Measurements from ENCODE around the gene PDCD2L.
"Not testable (repeated sequence)": the region's sequence is repeated elsewhere in the genome, so short reads cannot be mapped to it uniquely, and the experiment has no call there.

The PDCD2L gene

DNA sequence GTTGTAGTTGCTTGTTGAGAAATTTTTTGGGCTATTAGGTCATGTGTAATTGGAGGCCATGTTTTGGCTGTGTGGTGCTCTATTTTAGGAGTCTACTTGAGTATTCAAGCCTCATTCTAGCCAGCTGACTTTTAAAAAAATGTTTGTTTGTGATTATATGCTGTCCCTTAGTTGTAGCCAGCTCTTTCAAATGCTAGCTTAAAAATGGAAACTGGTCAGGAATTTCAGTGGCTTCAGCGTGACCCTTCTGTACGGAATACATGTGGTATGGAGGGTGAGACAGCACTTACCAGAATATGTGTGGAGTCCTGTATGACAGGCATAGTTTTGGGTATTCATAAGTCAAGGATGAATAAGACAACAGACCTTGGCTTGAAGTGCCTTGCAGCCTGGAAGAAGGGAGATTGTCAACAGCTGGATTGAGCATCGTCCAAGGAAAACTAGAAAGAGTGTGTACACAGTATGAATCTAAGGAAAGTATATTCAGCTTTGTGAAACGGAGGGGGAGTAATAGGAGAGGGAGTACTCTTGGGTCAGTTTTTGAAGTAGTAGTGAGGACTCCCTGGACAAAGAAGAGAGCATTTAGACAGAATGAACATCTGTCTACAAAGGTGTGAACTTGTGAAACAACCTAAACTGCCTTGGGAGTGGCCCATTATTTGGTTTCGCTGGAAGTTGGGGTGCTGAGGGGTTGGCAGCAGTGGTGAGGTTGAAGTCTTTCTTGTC, 57.3 kb downstream of the PDCD2L start:
- Histone ChIP-seq H3K79me2 (ENCODE audit: insufficient read depth, low read length) (peaks cover 47% of the 10 kb centered on the region), H4K20me1 (ENCODE audit: low read depth, low read length) (peaks cover 3% of the 10 kb centered on the region; the same call in 1 of the 2 replicates), H3K27me3 (ENCODE audit: low read length) (no peaks in the 10 kb centered on the region), H3K36me3 (ENCODE audit: low read length) (peaks cover 53% of the 10 kb centered on the region), H3K9me3 (ENCODE audit: insufficient read depth, low read length) (no peaks in the 10 kb centered on the region), H3K9me2 (replicated peaks; ENCODE audit: insufficient read depth, low read length) (no peaks in the 10 kb centered on the region), H3K4me2 (ENCODE audit: low read depth, low read length, poor library complexity, severe bottlenecking) (no peak overlapping the region), H3K27ac (ENCODE audit: low read depth, low read length) (no peak overlapping the region), H3K9ac (ENCODE audit: low read length) (no peak overlapping the region), H2AFZ (ENCODE audit: low read depth, low read length, severe bottlenecking) (no peak overlapping the region), H3K4me3 (ENCODE audit: insufficient read depth, low read length, poor library complexity, severe bottlenecking) (no peak overlapping the region), H3F3A (ENCODE audit: insufficient read depth) (no peaks in the 10 kb centered on the region)
- TF ChIP-seq, protein P1, sequence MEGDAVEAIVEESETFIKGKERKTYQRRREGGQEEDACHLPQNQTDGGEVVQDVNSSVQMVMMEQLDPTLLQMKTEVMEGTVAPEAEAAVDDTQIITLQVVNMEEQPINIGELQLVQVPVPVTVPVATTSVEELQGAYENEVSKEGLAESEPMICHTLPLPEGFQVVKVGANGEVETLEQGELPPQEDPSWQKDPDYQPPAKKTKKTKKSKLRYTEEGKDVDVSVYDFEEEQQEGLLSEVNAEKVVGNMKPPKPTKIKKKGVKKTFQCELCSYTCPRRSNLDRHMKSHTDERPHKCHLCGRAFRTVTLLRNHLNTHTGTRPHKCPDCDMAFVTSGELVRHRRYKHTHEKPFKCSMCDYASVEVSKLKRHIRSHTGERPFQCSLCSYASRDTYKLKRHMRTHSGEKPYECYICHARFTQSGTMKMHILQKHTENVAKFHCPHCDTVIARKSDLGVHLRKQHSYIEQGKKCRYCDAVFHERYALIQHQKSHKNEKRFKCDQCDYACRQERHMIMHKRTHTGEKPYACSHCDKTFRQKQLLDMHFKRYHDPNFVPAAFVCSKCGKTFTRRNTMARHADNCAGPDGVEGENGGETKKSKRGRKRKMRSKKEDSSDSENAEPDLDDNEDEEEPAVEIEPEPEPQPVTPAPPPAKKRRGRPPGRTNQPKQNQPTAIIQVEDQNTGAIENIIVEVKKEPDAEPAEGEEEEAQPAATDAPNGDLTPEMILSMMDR (IDR thresholded peaks at IDR 0.05; ENCODE audit: insufficient read depth, low read length, poor library complexity, severe bottlenecking) = no peak
- TF ChIP-seq EZH2phosphoT487 (conservative IDR thresholded peaks at IDR 0.05; ENCODE audit: low read length) = no peak

DNA sequence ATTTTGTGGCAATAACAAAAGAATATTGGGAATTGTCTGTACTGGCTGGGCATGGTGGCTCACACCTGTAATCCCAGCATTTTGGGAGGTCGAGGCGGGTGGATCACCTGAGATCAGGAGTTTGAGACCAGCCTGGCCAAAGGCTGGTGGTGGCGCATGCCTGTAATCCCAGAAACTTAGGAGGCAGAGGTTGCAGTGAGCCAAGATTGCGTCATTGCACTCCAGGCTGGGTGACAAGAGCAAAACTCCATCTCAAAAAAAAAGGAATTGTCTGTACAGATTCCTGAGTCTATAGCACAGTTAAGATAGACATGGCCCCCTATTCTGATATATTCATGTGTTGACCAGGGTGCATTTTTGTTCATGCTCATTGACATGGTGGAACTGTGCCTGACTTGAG, 60.6 kb downstream of the PDCD2L start:
- not testable (repeated sequence) for H3K9ac ChIP-seq (ENCODE audit: low read length); H3K4me3 ChIP-seq (ENCODE audit: insufficient read depth, low read length, poor library complexity, severe bottlenecking); H3K9me3 ChIP-seq (ENCODE audit: insufficient read depth, low read length); H3K9me2 ChIP-seq (replicated peaks; ENCODE audit: insufficient read depth, low read length); H3K4me2 ChIP-seq (ENCODE audit: low read depth, low read length, poor library complexity, severe bottlenecking); H3F3A ChIP-seq (ENCODE audit: insufficient read depth); H4K20me1 ChIP-seq (ENCODE audit: low read depth, low read length); H3K27ac ChIP-seq (ENCODE audit: low read depth, low read length); H3K27me3 ChIP-seq (ENCODE audit: low read length); H2AFZ ChIP-seq (ENCODE audit: low read depth, low read length, severe bottlenecking)
- Histone ChIP-seq H3K36me3 (ENCODE audit: low read length) (peaks cover 51% of the 10 kb centered on the region), H3K79me2 (ENCODE audit: insufficient read depth, low read length) (peaks cover 33% of the 10 kb centered on the region)

DNA sequence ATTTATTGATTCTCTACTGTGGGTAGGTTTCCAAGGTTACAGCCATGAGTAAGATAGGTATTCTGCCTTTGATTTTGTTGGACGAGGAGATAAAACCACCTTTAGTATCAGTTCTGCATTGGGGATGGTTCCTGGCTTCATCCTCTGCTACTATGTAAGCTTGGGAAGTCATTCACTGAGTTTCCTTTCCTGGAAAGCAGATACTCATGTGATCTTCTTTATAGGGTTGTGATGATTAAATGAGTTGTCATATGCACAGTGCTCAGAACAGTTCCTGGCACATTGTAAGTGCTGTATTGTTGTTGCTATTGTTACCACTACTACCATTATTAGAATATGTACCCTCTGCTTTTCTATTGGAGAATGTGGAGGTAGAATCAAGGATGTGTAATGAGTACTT, 64.2 kb downstream of the PDCD2L start:
- no peak for TF ChIP-seq EZH2phosphoT487 (conservative IDR thresholded peaks at IDR 0.05; ENCODE audit: low read length)
- TF ChIP-seq, protein P1 (IDR thresholded peaks at IDR 0.05; ENCODE audit: insufficient read depth, low read length, poor library complexity, severe bottlenecking) = no peak
- peaks cover 37% of the 10 kb centered on the region; the same call in 1 of the 2 replicates for H3K36me3 ChIP-seq (ENCODE audit: low read length)

DNA sequence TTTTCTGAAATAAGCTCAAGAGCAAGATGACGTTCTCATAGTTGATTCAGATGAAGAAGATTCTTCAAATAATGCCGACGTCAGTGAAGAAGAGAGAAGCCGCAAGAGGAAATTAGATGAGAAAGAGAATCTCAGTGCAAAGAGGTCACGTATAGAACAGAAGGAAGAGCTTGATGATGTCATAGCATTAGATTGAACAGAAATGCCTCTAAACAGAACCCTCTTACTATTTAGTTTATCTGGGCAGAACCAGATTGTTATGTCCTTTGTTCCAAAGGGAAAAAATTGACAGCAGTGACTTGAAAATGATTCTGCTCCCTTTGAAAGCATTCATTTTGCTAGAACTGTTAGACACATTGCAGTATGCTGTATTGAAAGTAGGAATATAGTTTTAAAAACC, 64.8 kb downstream of the PDCD2L start:
- not testable (repeated sequence) for H4K20me1 ChIP-seq (ENCODE audit: low read depth, low read length); H3K4me2 ChIP-seq (ENCODE audit: low read depth, low read length, poor library complexity, severe bottlenecking); H3K27ac ChIP-seq (ENCODE audit: low read depth, low read length); H3K9me3 ChIP-seq (ENCODE audit: insufficient read depth, low read length); H3K4me3 ChIP-seq (ENCODE audit: insufficient read depth, low read length, poor library complexity, severe bottlenecking); H3K27me3 ChIP-seq (ENCODE audit: low read length); H3K9ac ChIP-seq (ENCODE audit: low read length); H3F3A ChIP-seq (ENCODE audit: insufficient read depth); H3K9me2 ChIP-seq (replicated peaks; ENCODE audit: insufficient read depth, low read length); H3K79me2 ChIP-seq (ENCODE audit: insufficient read depth, low read length); H2AFZ ChIP-seq (ENCODE audit: low read depth, low read length, severe bottlenecking)
- H3K36me3 ChIP-seq (ENCODE audit: low read length) = peaks cover 32% of the 10 kb centered on the region; the same call in 1 of the 2 replicates

More for the DNA sequence above, 64.2 kb downstream of the PDCD2L start:
- Histone ChIP-seq H3K4me2 (ENCODE audit: low read depth, low read length, poor library complexity, severe bottlenecking) (no peak overlapping the region), H3K27me3 (ENCODE audit: low read length) (no peaks in the 10 kb centered on the region), H3K27ac (ENCODE audit: low read depth, low read length) (no peak overlapping the region), H4K20me1 (ENCODE audit: low read depth, low read length) (no peaks in the 10 kb centered on the region), H2AFZ (ENCODE audit: low read depth, low read length, severe bottlenecking) (no peak overlapping the region), H3K79me2 (ENCODE audit: insufficient read depth, low read length) (peaks cover 8% of the 10 kb centered on the region; the same call in 1 of the 2 replicates), H3K9me3 (ENCODE audit: insufficient read depth, low read length) (no peaks in the 10 kb centered on the region), H3K9me2 (replicated peaks; ENCODE audit: insufficient read depth, low read length) (no peaks in the 10 kb centered on the region), H3F3A (ENCODE audit: insufficient read depth) (no peaks in the 10 kb centered on the region), H3K4me3 (ENCODE audit: insufficient read depth, low read length, poor library complexity, severe bottlenecking) (no peak overlapping the region), H3K9ac (ENCODE audit: low read length) (no peak overlapping the region)
